ENCODE data around the gene PLCH1. TPM values are rescaled to one million over a fixed set of nuclear protein-coding genes. Genes with fewer than 3 reads are reported as not detected.

Gene PLCH1
- total and polyA plus RNA-seq, 9 of the 15 experiments (the other 6 are each of a cell fraction or from before 2014, with no cell fraction given), result 0.17 to 0.62 (median 0.40) TPM

GRCh38 chr3:155352900-155353490 is 391.9 kb downstream of the PLCH1 start (continued):
- TF ChIP-seq DEAF1 (CRISPR knock-in tag; IDR thresholded peaks at IDR 0.05) (peak; percentile 50; the same call in 1 of the 2 replicates), SMC3 (conservative IDR thresholded peaks at IDR 0.05; ENCODE audit: insufficient read depth, low read depth, low read length) (peak; percentile 30; the same call in 1 of the 2 replicates), TEAD4 (IDR thresholded peaks at IDR 0.05; ENCODE audit: low read length) (0 out of 2 replicates have a peak, but pooled peaks have one; percentile 36), TEAD4 (CRISPR knock-in tag; IDR thresholded peaks at IDR 0.05; ENCODE audit: borderline replicate concordance) (no peak)

- WGBS (ENCODE audit: insufficient coverage, low coverage, missing lambda C conversion rate), result 45% methylated on average over 1 of the region's 1 CpG
- H2AFZ ChIP-seq (ENCODE audit: low read depth, low read length), result no peak overlapping the region
- no peaks in the 10 kb centered on the region for H3K79me2 ChIP-seq (ENCODE audit: control insufficient read depth, insufficient read depth, low read length)
- ChIA-PET CTCF (ENCODE audit: low intra/inter-chr PET ratio) (no interaction called here), POLR2A (no interaction called here)
- no peaks in the 10 kb centered on the region for H3K9me3 ChIP-seq (replicated peaks; ENCODE audit: control insufficient read depth, insufficient read depth, low read depth, low read length)
- no peaks in the 10 kb centered on the region; a peak in 2 of 5 replicates for H3K4me1 ChIP-seq (replicated peaks in 1 of 2; ENCODE audit: control insufficient read depth in 2 of 2, insufficient read depth in 2 of 2, low read length in 2 of 2)
- H3K36me3 ChIP-seq (ENCODE audit: control insufficient read depth, insufficient read depth, low read length), result no peaks in the 10 kb centered on the region
- H3K27ac ChIP-seq (ENCODE audit: extremely low read depth, low read depth, low read length), result no peak overlapping the region
- no peak overlapping the region for H3K4me2 ChIP-seq (ENCODE audit: insufficient read depth, low read length)
- no peak for ATAC-seq
- FAIRE-seq, result no peak
- no peak overlapping the region for H3K4me3 ChIP-seq
- BruUV-seq (replicated peaks), result no TSS peak
- intact Hi-C loops (cut with micrococcal nuclease) (loop anchor here (10.0 kb wide), 1 partner anchor 514 kb away; no protein-coding TSS in a partner anchor), in situ Hi-C loops (cut with MboI) (loop anchor here (25.0 kb wide), 1 partner anchor 512 kb away; the partner anchor contains the start of genes GMPS and SLC33A1)
- no peaks in the 10 kb centered on the region for H3K27me3 ChIP-seq (ENCODE audit: control insufficient read depth in 2 of 2, insufficient read depth in 2 of 2, low read length in 2 of 2)
- H3K9me1 ChIP-seq (ENCODE audit: control insufficient read depth, insufficient read depth, low read length), result no peaks in the 10 kb centered on the region
- DNase-seq (ENCODE audit: extremely low read depth in 1 of 4, low spot score in 3 of 4), result no peak
- H3K9ac ChIP-seq (ENCODE audit: insufficient read depth in 1 of 2, low read depth in 2 of 2, low read length in 2 of 2), result no peak overlapping the region
- H4K20me1 ChIP-seq (replicated peaks; ENCODE audit: control insufficient read depth, insufficient read depth, low read length), result no peaks in the 10 kb centered on the region
- TF ChIP-seq SNRNP70 (optimal IDR thresholded peaks at IDR 0.05; ENCODE audit: low read depth, low read length) (no peak), PTBP1 (IDR thresholded peaks at IDR 0.05; ENCODE audit: low read depth, low read length) (no peak), SRSF7 (optimal IDR thresholded peaks at IDR 0.05; ENCODE audit: low read depth, low read length) (no peak), HDAC2 (IDR thresholded peaks at IDR 0.05) (no peak), CREB5 (CRISPR knock-in tag; IDR thresholded peaks at IDR 0.05) (no peak), L3MBTL2 (IDR thresholded peaks at IDR 0.05) (no peak), POLR2A (conservative IDR thresholded peaks at IDR 0.05) (no peak), CCAR2 (IDR thresholded peaks at IDR 0.05; ENCODE audit: low read depth, low read length) (no peak), NBN (IDR thresholded peaks at IDR 0.05; ENCODE audit: low read depth) (no peak), PBX2 (CRISPR knock-in tag; IDR thresholded peaks at IDR 0.05; ENCODE audit: low read depth) (no peak), PBX2 (tag; conservative IDR thresholded peaks at IDR 0.05; ENCODE audit: low read depth) (no peak), LARP7 (IDR thresholded peaks at IDR 0.05) (no peak), HMGN3 (IDR thresholded peaks at IDR 0.05; ENCODE audit: borderline replicate concordance, extremely low read depth, insufficient read length, low read depth, low read length) (no peak), CBFB (CRISPR knock-in tag; IDR thresholded peaks at IDR 0.05) (no peak)
Observed at GRCh38 chr3:155350571-155350970, 394.3 kb downstream of the PLCH1 start.

Data from K562 (cell line).